ENCODE data around the gene STAM2.
A peak's percentile ranks its signal among the peaks of the same experiment; 100 is the strongest.
"Not testable (repeated sequence)": the region's sequence is repeated elsewhere in the genome, so short reads cannot be mapped to it uniquely, and the experiment has no call there.

STAM2 gene
- 15.4 to 35.3 reads per million in 2 donors for total RNA-seq

- peak; percentile 84 for DNase-seq
Measured at GRCh38 chr2:152175368-152176112, at the start of gene STAM2. Gene STAM2, minus strand, starts transcription at chr2:152175763. Its CDS starts 121 bp downstream, at chr2:152175642.

GRCh38 chr2:152223977-152224376, 48.4 kb upstream of the STAM2 start:
- no peak for DNase-seq

DNA sequence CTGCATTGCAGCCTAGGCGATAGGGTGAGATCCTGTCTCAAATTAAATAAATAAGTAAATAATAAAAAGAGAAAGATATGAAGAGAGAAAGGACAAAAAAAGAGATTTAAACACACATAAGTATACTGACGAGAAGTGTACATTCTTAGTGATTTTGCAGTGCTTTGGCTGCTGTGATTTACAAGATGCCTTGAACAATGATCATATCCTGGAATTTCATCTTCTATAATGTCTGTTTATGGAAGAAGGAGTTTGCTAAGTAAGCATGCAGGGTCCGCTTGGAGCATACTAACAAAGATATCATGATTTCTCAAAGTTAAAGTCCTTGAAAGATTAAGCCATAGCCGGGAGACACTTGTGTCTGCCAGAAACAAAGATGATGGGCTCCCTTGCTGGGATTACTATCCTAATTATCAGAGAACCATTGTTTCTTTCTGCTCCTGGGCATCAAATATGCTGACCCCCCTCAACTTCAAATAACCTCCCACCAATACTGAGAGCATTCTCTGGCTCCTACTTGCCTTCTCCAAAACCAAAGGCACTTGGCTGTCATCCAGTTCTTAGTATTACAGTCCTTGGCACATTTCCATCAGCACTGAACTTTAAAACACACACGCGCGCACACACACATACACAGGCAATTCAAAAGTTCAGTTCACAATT, 47.5 kb upstream of the STAM2 start:
- DNase-seq, result no peak

GRCh38 chr2:152221839-152222238, 46.3 kb upstream of the STAM2 start:
- no peak for DNase-seq

DNA sequence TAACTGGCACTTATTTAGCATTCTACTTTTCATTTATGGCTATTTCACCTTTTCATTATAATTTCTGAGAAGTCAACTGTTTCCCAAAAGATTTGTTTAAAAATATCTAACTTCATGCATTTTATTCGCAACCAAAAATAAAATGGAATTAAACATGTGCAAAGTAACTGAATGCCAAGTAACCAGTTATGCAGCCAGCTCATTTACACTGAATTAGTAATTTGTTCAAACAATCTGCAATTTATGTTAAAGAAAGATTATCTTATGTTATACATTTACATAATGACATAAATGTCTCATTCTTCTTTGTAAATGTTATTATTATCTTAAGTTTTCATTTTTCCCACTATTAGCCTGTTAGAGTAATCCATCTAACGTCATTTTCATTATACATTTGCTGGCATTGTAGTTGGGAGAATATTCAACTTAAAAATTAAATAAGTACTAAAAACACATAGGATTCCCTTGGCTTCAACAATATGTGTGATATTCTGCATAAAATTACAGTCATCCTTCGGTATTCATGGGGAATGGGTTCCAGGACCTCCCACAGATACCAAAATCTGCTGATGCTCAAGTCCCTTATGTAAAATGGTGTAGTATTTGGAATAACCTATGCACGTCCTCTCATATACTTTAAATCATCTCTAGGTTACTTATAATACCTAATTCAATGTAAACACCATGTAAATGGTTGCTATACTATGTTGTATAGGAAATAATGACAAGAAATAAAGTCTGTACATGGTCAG, 43.7 kb upstream of the STAM2 start:
- no peak for DNase-seq

- no peak for DNase-seq
Measured at GRCh38 chr2:152201466-152201830, 25.9 kb upstream of the STAM2 start.

- no peak for DNase-seq
Measured at GRCh38 chr2:152200565-152201465, 25.3 kb upstream of the STAM2 start.

DNA sequence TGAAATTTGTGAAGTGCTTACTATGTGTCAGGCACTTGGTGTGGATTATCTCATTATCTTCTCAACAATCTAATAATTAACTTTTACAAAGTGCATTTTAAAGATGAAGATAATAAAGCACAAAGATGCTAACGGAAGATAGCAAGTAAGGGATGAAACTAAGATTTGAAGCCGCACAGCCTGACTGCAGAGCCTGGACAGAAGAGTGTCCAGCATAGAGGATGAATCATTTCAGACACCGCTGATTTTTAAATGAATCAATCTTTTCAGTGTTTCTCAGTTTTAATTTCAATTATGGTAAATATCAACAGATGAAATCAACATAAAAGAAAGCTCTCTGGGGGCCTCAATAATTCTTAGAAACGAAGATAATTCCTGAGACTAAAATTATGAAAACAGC, 24.5 kb upstream of the STAM2 start:
- no peak for DNase-seq

- no peak for DNase-seq
Measured at GRCh38 chr2:152198499-152198898, 22.9 kb upstream of the STAM2 start.

- DNase-seq, result not testable (repeated sequence)
Measured at GRCh38 chr2:152197508-152198284, 22.1 kb upstream of the STAM2 start.

GRCh38 chr2:152189622-152190495, 14.3 kb upstream of the STAM2 start:
- no peak for DNase-seq

GRCh38 chr2:152186808-152187207, 11.2 kb upstream of the STAM2 start:
- not testable (repeated sequence) for DNase-seq

- DNase-seq, result no peak
Measured at GRCh38 chr2:152186262-152186661, 10.7 kb upstream of the STAM2 start.

- DNase-seq, result no peak
Measured at GRCh38 chr2:152183401-152184073, 8.0 kb upstream of the STAM2 start.

GRCh38 chr2:152177667-152178066, 2.1 kb upstream of the STAM2 start:
- not testable (repeated sequence) for DNase-seq

DNA sequence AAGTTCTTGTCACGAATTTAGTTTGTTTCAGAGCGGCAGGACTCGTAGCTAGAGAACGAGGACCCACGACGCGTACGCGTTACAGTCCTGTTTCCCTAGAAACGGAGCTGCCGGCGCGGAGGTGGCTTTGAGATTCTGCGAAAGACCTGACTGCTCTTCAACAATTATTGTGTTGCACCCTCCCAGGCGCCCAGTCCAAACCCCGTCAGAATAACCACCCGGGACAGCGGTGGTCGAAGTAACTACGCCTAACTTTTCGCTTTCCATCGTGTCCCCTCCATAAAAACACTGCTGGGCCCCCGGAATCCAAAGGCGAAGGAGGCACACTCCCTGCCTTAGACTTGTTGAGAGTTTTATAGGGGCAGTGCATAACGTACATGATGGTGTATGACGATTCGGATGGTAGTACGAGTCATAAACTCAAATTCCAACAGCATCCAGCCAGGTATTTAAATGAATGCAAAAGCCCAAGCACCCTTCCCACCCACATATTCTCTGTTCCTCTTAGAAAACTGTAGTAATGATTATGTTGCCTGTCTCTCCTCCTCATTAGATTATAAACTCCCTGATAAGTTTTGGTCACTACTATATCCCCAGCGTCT, 651 bp upstream of the STAM2 start:
- no peak for DNase-seq

DNA sequence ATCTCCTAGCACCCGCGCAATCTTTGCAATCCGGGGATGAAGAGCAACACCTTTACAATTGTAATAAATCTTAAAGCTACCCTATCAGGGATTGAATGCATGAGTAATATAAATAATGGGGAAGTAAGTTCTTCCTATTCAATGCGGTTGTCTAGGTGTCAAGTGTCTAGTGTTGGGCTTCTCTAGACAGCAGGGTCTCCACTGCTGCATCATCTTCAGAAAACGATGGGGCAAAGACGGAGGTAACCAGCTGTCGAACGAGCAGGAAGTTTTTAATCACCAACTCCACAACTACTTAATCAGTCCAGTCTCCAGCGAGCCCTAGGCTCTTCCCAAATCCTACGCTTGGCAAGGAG, 573 bp downstream of the STAM2 start:
- DNase-seq, result no peak

GRCh38 chr2:152174574-152174973, 989 bp downstream of the STAM2 start:
- no peak for DNase-seq

- DNase-seq, result no peak
Measured at GRCh38 chr2:152173831-152174230, 1.7 kb downstream of the STAM2 start.
